NCI-H2081 (cell line): ENCODE data around the gene CIDEC.
"Not testable (repeated sequence)": the region's sequence is repeated elsewhere in the genome, so short reads cannot be mapped to it uniquely, and the experiment has no call there.

Experiments used
- DNase-seq, 2 experiments: peaks; one replicate each; lab custom pipeline; 2025; lab: John Stamatoyannopoulos, UW

The CIDEC gene

GRCh38 chr3:9875448-9875847 is 4.6 kb downstream of the CIDEC start:
- DNase-seq = peak in 1 of 2 experiments; percentile 53

GRCh38 chr3:9872067-9872466 is 8.0 kb downstream of the CIDEC start:
- not testable (repeated sequence) for DNase-seq

GRCh38 chr3:9870978-9871377 is 9.1 kb downstream of the CIDEC start:
- no peak for DNase-seq

GRCh38 chr3:9869955-9870354 is 10.1 kb downstream of the CIDEC start:
- DNase-seq = no peak

- DNase-seq = no peak
Observed at GRCh38 chr3:9867106-9867505, 12.9 kb downstream of the CIDEC start.

- no peak for DNase-seq
Observed at GRCh38 chr3:9866639-9867038, 13.4 kb downstream of the CIDEC start.

- not testable (repeated sequence) for DNase-seq
Observed at GRCh38 chr3:9865125-9865637, 14.9 kb downstream of the CIDEC start.

GRCh38 chr3:9864200-9864927 is 15.7 kb downstream of the CIDEC start:
- DNase-seq = peak in 1 of 2 experiments; percentile 29

GRCh38 chr3:9863058-9863772 is 16.8 kb downstream of the CIDEC start:
- no peak for DNase-seq

GRCh38 chr3:9862391-9863057 is 17.5 kb downstream of the CIDEC start:
- no peak for DNase-seq

GRCh38 chr3:9861626-9862130 is 18.4 kb downstream of the CIDEC start:
- no peak for DNase-seq

GRCh38 chr3:9861201-9861600 is 18.9 kb downstream of the CIDEC start:
- no peak for DNase-seq

GRCh38 chr3:9859530-9860025 is 20.5 kb downstream of the CIDEC start:
- DNase-seq = no peak

- DNase-seq = no peak
Observed at GRCh38 chr3:9855594-9855993, 24.5 kb downstream of the CIDEC start.

- not testable (repeated sequence) for DNase-seq
Observed at GRCh38 chr3:9854291-9854940, 25.6 kb downstream of the CIDEC start.

GRCh38 chr3:9852528-9852927 is 27.5 kb downstream of the CIDEC start:
- no peak for DNase-seq

GRCh38 chr3:9851926-9852325 is 28.1 kb downstream of the CIDEC start:
- not testable (repeated sequence) for DNase-seq

- not testable (repeated sequence) for DNase-seq
Observed at GRCh38 chr3:9851383-9851782, 28.7 kb downstream of the CIDEC start.

- DNase-seq = peak in 1 of 2 experiments; percentile 22
Observed at GRCh38 chr3:9848860-9849259, 31.2 kb downstream of the CIDEC start.

- not testable (repeated sequence) for DNase-seq
Observed at GRCh38 chr3:9847870-9848269, 32.2 kb downstream of the CIDEC start.

GRCh38 chr3:9846931-9847488 is 33.0 kb downstream of the CIDEC start:
- no peak for DNase-seq
